ENCODE results near the gene EYS.

GRCh38 chr6:65402564-65402963, 304.5 kb downstream of the EYS start:
- TF ChIP-seq SRF (IDR thresholded peaks at IDR 0.05; ENCODE audit: low read depth) = no peak
- no peak for TF ChIP-seq POLR2AphosphoS5 (IDR thresholded peaks at IDR 0.05; ENCODE audit: low read depth, low read length)
- TF ChIP-seq POLR2A (IDR thresholded peaks at IDR 0.05; ENCODE audit: borderline replicate concordance, extremely low read depth, insufficient read depth, insufficient read length) = no peak
- no peak for TF ChIP-seq ZNF274 (IDR thresholded peaks at IDR 0.05; ENCODE audit: low read depth, low read length)
- TF ChIP-seq, protein P1, sequence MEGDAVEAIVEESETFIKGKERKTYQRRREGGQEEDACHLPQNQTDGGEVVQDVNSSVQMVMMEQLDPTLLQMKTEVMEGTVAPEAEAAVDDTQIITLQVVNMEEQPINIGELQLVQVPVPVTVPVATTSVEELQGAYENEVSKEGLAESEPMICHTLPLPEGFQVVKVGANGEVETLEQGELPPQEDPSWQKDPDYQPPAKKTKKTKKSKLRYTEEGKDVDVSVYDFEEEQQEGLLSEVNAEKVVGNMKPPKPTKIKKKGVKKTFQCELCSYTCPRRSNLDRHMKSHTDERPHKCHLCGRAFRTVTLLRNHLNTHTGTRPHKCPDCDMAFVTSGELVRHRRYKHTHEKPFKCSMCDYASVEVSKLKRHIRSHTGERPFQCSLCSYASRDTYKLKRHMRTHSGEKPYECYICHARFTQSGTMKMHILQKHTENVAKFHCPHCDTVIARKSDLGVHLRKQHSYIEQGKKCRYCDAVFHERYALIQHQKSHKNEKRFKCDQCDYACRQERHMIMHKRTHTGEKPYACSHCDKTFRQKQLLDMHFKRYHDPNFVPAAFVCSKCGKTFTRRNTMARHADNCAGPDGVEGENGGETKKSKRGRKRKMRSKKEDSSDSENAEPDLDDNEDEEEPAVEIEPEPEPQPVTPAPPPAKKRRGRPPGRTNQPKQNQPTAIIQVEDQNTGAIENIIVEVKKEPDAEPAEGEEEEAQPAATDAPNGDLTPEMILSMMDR (IDR thresholded peaks at IDR 0.05 in 2 of 3, conservative IDR thresholded peaks at IDR 0.05 in 1 of 3; ENCODE audit: borderline replicate concordance in 1 of 3, insufficient read depth in 1 of 3, low read depth in 2 of 3, low read length in 2 of 3) = no peak
- TF ChIP-seq TCF7L2 (IDR thresholded peaks at IDR 0.05; ENCODE audit: borderline replicate concordance, extremely low read depth, insufficient read depth, insufficient read length) = no peak
- TF ChIP-seq RAD21 (IDR thresholded peaks at IDR 0.05; ENCODE audit: low read depth) = no peak
- no peak for TF ChIP-seq CEBPB (IDR thresholded peaks at IDR 0.05; ENCODE audit: low read depth)
- no peak for TF ChIP-seq CBX3 (IDR thresholded peaks at IDR 0.05; ENCODE audit: low read depth)
- no peak for TF ChIP-seq EZH2 (IDR thresholded peaks at IDR 0.05)
- TF ChIP-seq SP1 (IDR thresholded peaks at IDR 0.05; ENCODE audit: low read depth) = no peak
